Trophoblast cell (in vitro differentiated cells and primary cell): Measurements from ENCODE around the gene GUCY1A1.

Experiments
- DNase-seq, 2 donors: peaks; one replicate each; pipeline ENCODE4 v3.0.0-alpha.2; 2016
- H2AFZ ChIP-seq: 2 replicates; pipeline ENCODE4 v1.6.1; 2013; ENCODE audit warnings: low read length, moderate library complexity, mild to moderate bottlenecking; ENCODE audit not compliant: insufficient read depth, poor library complexity
- H2AK5ac ChIP-seq: 2 replicates; pipeline ENCODE4 v1.6.1; 2013; ENCODE audit warnings: mild to moderate bottlenecking, low read length
- H2BK120ac ChIP-seq: 2 replicates; pipeline ENCODE4 v1.6.1; 2013; ENCODE audit warnings: low read length, mild to moderate bottlenecking, moderate library complexity; ENCODE audit not compliant: insufficient read depth, poor library complexity
- H2BK12ac ChIP-seq: 2 replicates; pipeline ENCODE4 v1.6.1; 2013; ENCODE audit warnings: mild to moderate bottlenecking, low read length, moderate library complexity
- H2BK5ac ChIP-seq: 2 replicates; pipeline ENCODE4 v1.6.1; 2013; ENCODE audit warnings: low read length, low read depth, moderate library complexity, mild to moderate bottlenecking; ENCODE audit not compliant: poor library complexity
- H3K14ac ChIP-seq: 2 replicates; pipeline ENCODE4 v1.6.1; 2013; ENCODE audit warnings: mild to moderate bottlenecking, low read length
- H3K18ac ChIP-seq: 2 replicates; pipeline ENCODE4 v1.6.1; 2013; ENCODE audit warnings: mild to moderate bottlenecking, low read length
- H3K23ac ChIP-seq: 2 replicates; pipeline ENCODE4 v1.6.1; 2013; ENCODE audit warnings: low read length
- H3K27ac ChIP-seq: 2 replicates; pipeline ENCODE4 v1.5.1; 2013; ENCODE audit warnings: low read depth, mild to moderate bottlenecking, inconsistent platforms, low read length, moderate library complexity
- H3K27me3 ChIP-seq: 2 replicates; pipeline ENCODE4 v1.6.1; 2013; ENCODE audit warnings: inconsistent platforms, mild to moderate bottlenecking, low read length, moderate library complexity; ENCODE audit not compliant: insufficient read depth
- H3K36me3 ChIP-seq, 2 experiments: 1 replicate in 1 of 2; 2 replicates in 1 of 2; pipeline ENCODE4 v1.6.1; 2013; ENCODE audit warnings: low read length in 2 of 2, mild to moderate bottlenecking in 2 of 2, moderate library complexity in 1 of 2; ENCODE audit not compliant: insufficient read depth in 2 of 2, control insufficient read depth in 1 of 2
- H3K4ac ChIP-seq: 2 replicates; pipeline ENCODE4 v1.6.1; 2013; ENCODE audit warnings: low read depth, mild to moderate bottlenecking, low read length, moderate library complexity
- H3K4me1 ChIP-seq, 2 experiments: 1 replicate in 1 of 2; 2 replicates in 1 of 2; pipeline ENCODE4 v1.6.1; 2013; ENCODE audit warnings: low read length in 2 of 2, mild to moderate bottlenecking in 2 of 2, moderate library complexity in 1 of 2; ENCODE audit not compliant: insufficient read depth in 2 of 2, control insufficient read depth in 1 of 2
- H3K4me2 ChIP-seq: 2 replicates; pipeline ENCODE4 v1.6.1; 2013; ENCODE audit warnings: inconsistent platforms, mild to moderate bottlenecking, low read length, moderate library complexity
- H3K4me3 ChIP-seq: 2 replicates; pipeline ENCODE4 v1.5.1; 2013; ENCODE audit warnings: mild to moderate bottlenecking, low read depth, low read length, inconsistent platforms
- H3K79me1 ChIP-seq: one replicate; pipeline ENCODE4 v1.6.1; 2013; ENCODE audit warnings: low read length
- H3K79me2 ChIP-seq: 2 replicates; pipeline ENCODE4 v1.6.1; 2013; ENCODE audit warnings: low read length, mild to moderate bottlenecking; ENCODE audit not compliant: control insufficient read depth, insufficient read depth, poor library complexity
- H3K9ac ChIP-seq: 2 replicates; pipeline ENCODE4 v1.6.1; 2013; ENCODE audit warnings: mild to moderate bottlenecking, low read length
- H3K9me3 ChIP-seq: 2 replicates; pipeline ENCODE4 v1.6.1; 2013; ENCODE audit warnings: low read depth, mild to moderate bottlenecking, control low read depth, inconsistent platforms, low read length; ENCODE audit not compliant: insufficient read depth
- H4K12ac ChIP-seq: 2 replicates; pipeline ENCODE4 v1.6.1; 2013; ENCODE audit warnings: low read depth, mild to moderate bottlenecking, low read length, moderate library complexity
- H4K8ac ChIP-seq: 2 replicates; pipeline ENCODE4 v1.6.1; 2013; ENCODE audit warnings: low read depth, mild to moderate bottlenecking, low read length, moderate library complexity
- H4K91ac ChIP-seq: one replicate; pipeline ENCODE4 v1.6.1; 2013; ENCODE audit warnings: low read depth, mild to moderate bottlenecking, low read length, moderate library complexity
- WGBS: extraction: QIAGEN DNeasy Blood & Tissue Kit; methylation state at CpG from one replicate; pipeline ENCODE4 v1.1.7; 2013; ENCODE audit warnings: missing lambda C conversion rate; ENCODE audit not compliant: insufficient read length, insufficient coverage; ENCODE audit errors: extremely low coverage; 5-methylcytosine and 5-hydroxymethylcytosine counted together

Gene GUCY1A1

DNA sequence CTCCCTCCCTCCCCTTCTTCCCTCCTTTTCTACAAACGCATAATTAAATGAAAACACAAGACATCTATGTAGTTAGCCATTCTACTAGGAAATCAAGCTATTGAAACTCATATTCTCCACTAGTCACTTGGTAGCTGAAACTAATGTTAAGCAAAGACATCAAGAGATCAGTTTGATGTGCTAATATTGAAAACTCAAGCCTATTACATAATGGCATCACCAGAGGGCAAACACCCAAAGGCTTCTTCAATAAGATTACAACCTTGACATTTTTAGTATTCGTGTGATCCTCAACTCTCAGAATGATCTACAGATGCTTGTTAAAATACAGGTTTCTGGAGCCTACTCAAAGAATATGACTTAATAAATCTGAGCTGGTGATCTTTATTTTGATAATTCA lies 6.2 kb upstream of the GUCY1A1 start:
- H3K27me3 ChIP-seq, result no peaks in the 10 kb centered on the region
- no peak overlapping the region for H3K9ac ChIP-seq
- WGBS, result no CpG with 5 or more reads among the region's 2 CpGs
- H3K4me1 ChIP-seq, result no peaks in the 10 kb centered on the region
- H3K4ac ChIP-seq, result no peak overlapping the region
- H4K8ac ChIP-seq, result no peak overlapping the region
- H3K36me3 ChIP-seq, result no peaks in the 10 kb centered on the region
- no peak overlapping the region for H3K23ac ChIP-seq
- H3K79me2 ChIP-seq, result no peaks in the 10 kb centered on the region
- H3K14ac ChIP-seq, result no peak overlapping the region
- H3K4me3 ChIP-seq, result no peak overlapping the region
- no peak overlapping the region for H2AK5ac ChIP-seq
- H3K27ac ChIP-seq, result no peak overlapping the region
- no peak overlapping the region for H2AFZ ChIP-seq
- H2BK120ac ChIP-seq, result no peak overlapping the region
- no peak overlapping the region for H4K91ac ChIP-seq
- no peak overlapping the region for H2BK12ac ChIP-seq
- no peak overlapping the region for H3K4me2 ChIP-seq
- no peaks in the 10 kb centered on the region for H3K79me1 ChIP-seq
- no peak overlapping the region for H2BK5ac ChIP-seq
- no peak for DNase-seq
- H3K18ac ChIP-seq, result no peak overlapping the region
- H3K9me3 ChIP-seq, result no peaks in the 10 kb centered on the region
- H4K12ac ChIP-seq, result no peak overlapping the region

DNA sequence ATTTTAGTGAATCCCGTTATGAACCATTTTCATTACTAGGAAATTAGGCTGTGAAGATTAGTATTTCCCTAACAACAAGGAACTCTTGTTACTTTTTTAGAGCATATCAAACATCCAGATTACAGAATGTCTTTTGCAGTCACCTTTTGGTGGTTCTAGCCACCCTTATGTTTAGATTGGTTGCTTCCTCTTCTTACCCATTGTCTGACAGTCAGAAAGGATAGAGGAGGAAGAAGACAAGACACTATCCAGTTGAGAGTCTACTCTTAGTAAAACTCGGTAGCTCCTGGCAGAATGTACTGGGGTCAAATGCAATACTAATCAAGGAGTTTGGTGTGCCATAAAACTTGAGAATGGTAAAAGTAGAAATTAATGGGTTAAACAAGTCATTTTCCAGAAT lies 1.6 kb upstream of the GUCY1A1 start:
- no peak overlapping the region for H2BK12ac ChIP-seq

DNA sequence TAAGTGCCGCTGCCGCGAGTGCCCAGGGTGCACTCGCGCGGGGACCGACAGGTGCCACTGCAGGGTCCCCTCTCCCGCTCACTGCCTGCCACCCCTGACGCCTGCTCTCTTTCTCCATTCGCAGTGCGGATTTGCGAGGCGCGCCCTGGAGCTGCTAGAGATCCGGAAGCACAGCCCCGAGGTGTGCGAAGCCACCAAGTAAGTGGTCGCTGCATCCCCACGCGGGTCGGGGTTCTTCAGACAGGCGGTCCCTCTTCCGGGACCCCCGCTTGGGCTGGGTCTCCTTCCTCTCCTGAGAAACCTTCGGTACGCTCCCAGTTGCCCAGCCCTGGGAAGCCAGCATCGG lies 547 bp downstream of the GUCY1A1 start:
- DNase-seq, result peak in 1 of 2 donors; percentile 1
- Histone ChIP-seq H2BK120ac (peak overlapping the region; percentile 83), H3K79me1 (peaks cover 14% of the 10 kb centered on the region), H3K9me3 (no peaks in the 10 kb centered on the region), H3K27me3 (no peaks in the 10 kb centered on the region), H3K36me3 (peaks cover 0 to 2% of the 10 kb centered on the region in 2 experiments), H3K18ac (peak overlapping the region; percentile 88), H4K12ac (peak overlapping the region; percentile 58), H2BK12ac (peak overlapping the region; percentile 29), H3K23ac (no peak overlapping the region), H4K91ac (peak overlapping the region; percentile 85), H2AFZ (peak overlapping the region; percentile 57), H4K8ac (peak overlapping the region; percentile 81), H3K4me3 (peak overlapping the region; percentile 87), H3K79me2 (peaks cover 11% of the 10 kb centered on the region), H3K27ac (peak overlapping the region; percentile 76), H3K4me1 (peaks cover 0 to 2% of the 10 kb centered on the region in 2 experiments), H3K9ac (peak overlapping the region; percentile 85), H2AK5ac (peak overlapping the region; percentile 30), H3K14ac (peak overlapping the region; percentile 85), H3K4me2 (peak overlapping the region; percentile 80), H2BK5ac (peak overlapping the region; percentile 86), H3K4ac (peak overlapping the region; percentile 53)
- no CpG with 5 or more reads among the region's 27 CpGs for WGBS

More for the DNA sequence above, 1.6 kb upstream of the GUCY1A1 start:
- no peak for DNase-seq
- Histone ChIP-seq H4K12ac (no peak overlapping the region), H3K14ac (no peak overlapping the region), H3K79me2 (peaks cover 11% of the 10 kb centered on the region), H4K8ac (no peak overlapping the region), H3K9me3 (no peaks in the 10 kb centered on the region), H4K91ac (no peak overlapping the region), H3K23ac (no peak overlapping the region), H3K18ac (no peak overlapping the region), H2AK5ac (no peak overlapping the region), H3K4me3 (no peak overlapping the region), H3K36me3 (no peaks in the 10 kb centered on the region), H3K27ac (no peak overlapping the region), H2BK5ac (no peak overlapping the region), H3K4me1 (no peaks in the 10 kb centered on the region), H3K79me1 (peaks cover 14% of the 10 kb centered on the region), H2BK120ac (no peak overlapping the region), H3K27me3 (no peaks in the 10 kb centered on the region), H2AFZ (no peak overlapping the region), H3K9ac (no peak overlapping the region), H3K4me2 (no peak overlapping the region), H3K4ac (no peak overlapping the region)
- no CpG with 5 or more reads among the region's 2 CpGs for WGBS

DNA sequence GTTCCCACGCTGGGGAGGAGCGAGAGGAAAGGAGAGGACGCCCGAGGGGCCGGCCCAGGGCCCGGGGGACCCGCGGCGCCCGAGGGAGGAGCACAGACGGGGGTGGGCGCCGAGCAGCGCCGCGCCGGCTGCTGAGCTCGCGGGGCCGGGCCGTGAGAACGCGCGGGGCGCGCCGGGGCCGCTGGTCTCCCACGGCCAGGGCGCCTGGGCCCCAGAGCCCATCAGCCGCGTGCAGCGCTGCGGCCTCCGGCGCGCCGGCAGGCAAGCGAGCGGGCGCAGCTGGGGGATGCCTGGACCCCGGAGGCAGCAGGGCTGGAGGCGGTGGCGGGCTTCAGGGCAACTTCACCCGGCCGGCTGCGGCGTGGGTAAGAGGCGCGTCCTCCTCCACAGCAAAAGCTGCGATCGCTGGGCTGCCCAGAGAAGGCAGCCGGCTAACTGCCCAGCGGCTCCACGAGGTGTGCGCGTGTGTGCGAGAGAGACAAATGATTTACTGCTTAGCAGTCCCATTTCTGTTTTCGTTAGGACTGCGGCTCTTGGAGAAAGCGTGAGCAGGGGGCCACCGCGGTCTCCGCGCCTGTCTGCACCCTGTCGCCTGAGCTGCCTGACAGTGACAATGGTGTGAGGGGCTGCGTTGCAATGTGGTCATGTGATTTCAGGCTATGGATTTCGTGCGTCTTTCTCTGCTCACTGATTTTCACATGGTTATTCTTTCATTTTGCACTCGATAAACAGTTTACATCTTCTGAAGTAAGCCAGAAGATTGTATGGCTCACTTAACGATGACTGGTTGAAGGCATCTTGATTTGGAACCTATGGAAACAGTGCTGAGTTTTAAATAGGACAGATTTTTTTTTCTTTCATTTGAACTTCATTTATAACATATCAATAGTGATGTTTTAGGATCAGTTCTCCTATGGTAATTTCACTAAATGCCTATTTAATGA lies 1.2 kb downstream of the GUCY1A1 start:
- H2BK5ac ChIP-seq, result peak overlapping the region; percentile 86
- peaks cover 11% of the 10 kb centered on the region for H3K79me2 ChIP-seq
- H3K23ac ChIP-seq, result no peak overlapping the region
- peak overlapping the region; percentile 83 for H2BK120ac ChIP-seq
- peak overlapping the region; percentile 85 for H3K9ac ChIP-seq
- H3K4me3 ChIP-seq, result peak overlapping the region; percentile 87
- peaks cover 0 to 2% of the 10 kb centered on the region in 2 experiments for H3K36me3 ChIP-seq
- H3K14ac ChIP-seq, result peak overlapping the region; percentile 88
- peak overlapping the region; percentile 29 for H2BK12ac ChIP-seq
- H3K79me1 ChIP-seq, result peaks cover 14% of the 10 kb centered on the region
- peak overlapping the region; percentile 82 for H4K8ac ChIP-seq
- peak overlapping the region; percentile 88 for H3K18ac ChIP-seq
- H2AK5ac ChIP-seq, result peak overlapping the region; percentile 71
- H4K12ac ChIP-seq, result peak overlapping the region; percentile 71
- peak in 1 of 2 donors; percentile 20 for DNase-seq
- H3K27me3 ChIP-seq, result no peaks in the 10 kb centered on the region
- peak overlapping the region; percentile 57 for H2AFZ ChIP-seq
- no CpG with 5 or more reads among the region's 71 CpGs for WGBS
- peak overlapping the region; percentile 81 for H3K4ac ChIP-seq
- peak overlapping the region; percentile 85 for H4K91ac ChIP-seq
- H3K27ac ChIP-seq, result peak overlapping the region; percentile 76
- H3K9me3 ChIP-seq, result no peaks in the 10 kb centered on the region
- peak overlapping the region; percentile 80 for H3K4me2 ChIP-seq
- H3K4me1 ChIP-seq, result peaks cover 0 to 2% of the 10 kb centered on the region in 2 experiments
